IPS DF 4.7 (cell line): Measurements from ENCODE around the gene KLHL14.

Source experiments
- DNase-seq: peaks from one replicate; pipeline ENCODE4 v3.0.0-alpha.2; 2013; ENCODE audit warnings: low spot score; ENCODE audit errors: extremely low read depth

Gene KLHL14

DNA sequence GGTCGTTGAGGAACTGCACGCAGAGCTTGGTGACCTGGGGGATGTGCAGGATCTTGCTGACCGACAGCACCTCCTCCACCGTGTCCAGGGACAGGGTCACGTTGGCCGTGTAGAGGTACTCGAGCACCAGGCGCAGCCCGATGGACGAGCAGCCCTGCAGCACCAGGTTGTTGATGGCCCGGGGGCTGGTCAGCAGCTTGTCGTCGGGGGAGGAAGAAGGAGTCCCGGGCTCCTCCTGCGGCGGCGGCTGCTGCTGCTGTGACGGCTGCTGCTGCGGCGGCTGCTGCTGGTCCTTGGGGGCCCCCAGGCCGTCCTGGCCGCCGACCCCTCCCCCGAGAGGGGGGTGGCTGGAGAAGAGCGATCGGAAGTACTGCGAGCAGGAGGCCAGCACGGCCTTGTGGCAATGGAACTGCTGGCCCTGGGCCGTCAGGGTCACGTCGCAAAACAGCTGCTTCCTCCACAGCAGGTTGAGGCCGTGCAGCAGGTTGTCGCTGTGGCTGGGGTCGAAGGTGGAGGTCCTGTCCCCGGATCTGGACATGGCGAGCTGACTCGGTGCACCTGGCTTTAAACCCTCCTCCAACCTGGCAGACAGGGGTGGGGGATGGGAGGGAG, 2.7 kb downstream of the KLHL14 start:
- DNase-seq: no peak

DNA sequence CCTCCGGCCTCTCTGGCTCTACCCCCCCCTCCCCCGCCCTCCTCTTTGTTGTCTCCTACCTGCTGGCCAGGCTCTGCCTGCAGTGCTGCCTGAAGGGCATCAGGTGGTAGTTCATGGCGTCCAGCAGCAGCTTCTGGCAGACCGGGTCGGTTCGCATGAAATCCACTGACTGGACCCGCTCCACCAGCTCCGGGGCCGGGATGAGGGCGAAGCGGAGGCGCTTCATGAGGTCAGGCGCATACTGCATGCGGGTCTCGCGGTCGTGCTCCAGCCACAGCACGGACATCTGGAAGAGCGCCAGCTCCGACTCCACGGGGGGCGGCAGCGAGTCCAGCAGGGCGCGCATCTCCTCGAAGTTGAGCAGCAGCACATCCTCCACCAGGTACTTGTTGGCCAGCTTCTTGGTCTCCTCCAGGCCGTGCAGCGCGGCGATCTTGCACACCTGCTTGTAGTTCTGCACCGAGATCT, 3.2 kb downstream of the KLHL14 start:
- DNase-seq: no peak

DNA sequence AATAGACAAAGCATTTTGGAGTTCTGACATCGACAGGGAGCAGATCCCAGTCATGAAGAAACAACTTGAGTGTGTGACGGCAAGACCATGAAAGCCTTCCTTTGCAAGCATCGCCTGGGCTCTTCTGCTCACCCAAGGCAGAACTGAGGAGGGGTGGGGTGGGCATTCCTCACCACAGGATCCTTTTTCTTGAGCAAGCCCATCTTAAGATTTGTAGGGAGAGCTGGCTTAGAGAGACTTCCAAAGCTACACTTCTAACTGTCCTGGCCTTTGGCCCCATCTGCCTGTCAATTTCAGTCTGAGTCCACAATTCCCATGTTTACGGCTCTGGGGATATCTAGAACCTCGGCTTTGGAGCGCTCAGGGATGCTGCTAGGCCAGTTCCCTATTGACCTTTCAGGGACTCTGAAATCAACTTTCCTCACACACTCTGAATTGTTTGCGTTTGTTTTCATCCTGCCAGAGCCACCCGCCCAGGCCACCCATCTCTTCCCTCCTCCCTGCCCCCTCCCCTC, 3.7 kb downstream of the KLHL14 start:
- no peak for DNase-seq

DNA sequence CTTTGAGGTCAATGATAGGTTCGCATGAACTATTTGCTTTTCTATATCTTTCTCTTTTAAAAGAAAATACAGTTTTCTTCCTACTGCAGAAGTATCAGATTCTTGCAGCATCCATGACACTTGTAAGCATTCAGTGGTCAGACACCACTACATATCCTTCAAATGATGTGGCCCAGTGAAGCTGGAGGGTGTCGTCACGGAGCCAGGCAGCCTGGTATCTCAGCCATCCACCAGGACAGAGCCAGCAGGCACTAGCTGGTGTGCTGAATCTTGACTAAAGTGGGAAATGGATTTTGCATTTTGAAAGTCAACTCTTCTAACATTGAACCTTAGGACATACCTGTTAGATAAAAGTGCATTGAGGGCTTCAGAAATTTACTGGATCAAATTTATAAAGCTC, 5.4 kb downstream of the KLHL14 start:
- no peak for DNase-seq

DNA sequence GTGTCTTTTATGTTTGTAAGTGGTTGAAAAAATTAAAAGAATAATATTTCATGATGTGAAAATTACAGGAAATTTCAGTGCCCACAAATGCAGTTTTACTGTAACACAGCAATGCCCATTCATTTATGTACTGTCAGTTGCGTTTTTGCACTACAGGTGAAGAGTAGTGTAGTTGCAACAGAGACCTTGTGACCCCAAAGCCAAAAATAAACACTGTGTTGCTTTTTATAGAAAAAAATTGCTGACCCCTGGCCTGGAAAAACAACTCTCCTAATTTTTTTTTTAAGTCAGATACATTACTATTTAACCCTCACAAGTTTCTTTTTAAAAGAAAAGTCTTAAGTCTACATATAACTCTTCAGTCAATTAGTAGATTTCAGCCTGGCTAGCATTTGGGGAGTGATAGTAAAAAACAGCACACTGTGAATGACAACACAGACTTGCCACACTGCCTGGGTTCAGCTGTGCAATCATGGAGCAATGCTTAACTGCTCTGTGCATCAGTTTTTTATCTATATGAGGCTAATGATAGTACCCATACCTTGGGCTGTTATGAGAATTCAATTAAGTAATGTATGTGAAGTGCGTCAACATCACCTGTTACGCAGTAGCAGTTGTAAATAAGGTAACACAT, 8.1 kb downstream of the KLHL14 start:
- DNase-seq: no peak

DNA sequence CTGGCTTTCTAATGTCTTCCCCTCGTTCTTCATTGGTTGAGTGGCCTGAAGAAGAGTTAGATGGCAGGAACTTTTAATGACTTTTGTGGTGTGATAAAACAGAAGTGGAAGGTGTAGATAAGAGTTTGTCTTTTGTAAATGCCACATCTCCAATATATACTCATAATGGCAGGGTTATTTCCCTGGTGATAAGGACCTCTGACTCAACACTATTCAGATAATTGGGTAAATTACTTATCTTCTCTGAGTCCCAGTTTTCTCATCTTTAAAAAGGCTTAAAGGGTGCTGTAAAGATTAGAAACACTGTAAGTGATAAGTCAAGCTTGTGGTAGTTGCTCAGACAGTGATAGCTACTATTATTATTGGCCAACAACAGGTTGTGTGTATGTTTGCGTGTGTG, 9.5 kb downstream of the KLHL14 start:
- DNase-seq: no peak

DNA sequence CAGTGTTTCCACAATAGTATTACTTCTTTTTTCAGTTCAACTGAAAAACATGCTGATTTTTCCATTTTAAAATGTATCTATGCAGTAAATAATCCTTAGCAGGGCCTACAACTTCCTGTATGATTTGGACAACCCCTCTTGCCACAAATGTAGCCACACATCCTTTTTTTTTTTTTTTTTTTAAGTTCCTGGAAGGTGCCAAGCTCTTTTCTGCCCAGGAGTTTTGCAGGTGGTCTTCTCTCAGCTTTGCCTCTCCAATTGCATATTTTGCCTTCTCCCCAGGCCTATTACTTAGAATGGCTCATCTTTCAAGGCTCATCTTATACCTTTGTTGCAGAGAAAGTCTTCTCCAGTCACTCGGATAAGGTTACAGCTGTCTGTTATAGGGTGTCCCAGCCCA, 11.6 kb downstream of the KLHL14 start:
- DNase-seq: no peak

DNA sequence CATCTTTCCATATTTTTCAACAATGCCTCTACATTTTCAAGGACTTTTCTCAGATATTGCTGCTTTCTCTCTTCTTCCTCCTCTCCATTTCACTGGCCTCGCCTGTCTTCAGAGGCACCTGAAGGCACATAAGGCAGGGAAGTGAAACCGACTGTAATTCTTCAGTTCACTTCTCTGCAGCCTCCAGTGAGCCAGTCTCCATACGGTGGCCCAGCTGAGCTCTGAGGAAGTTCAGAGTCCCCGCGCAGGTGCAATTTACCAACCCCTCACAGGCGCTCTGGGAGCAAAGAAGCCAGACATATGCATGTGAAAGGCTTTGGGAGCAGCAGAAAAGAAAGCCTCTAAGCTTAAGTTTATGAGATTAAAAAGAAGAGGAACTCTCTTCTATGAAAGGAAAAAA, 12.4 kb downstream of the KLHL14 start:
- DNase-seq: no peak

DNA sequence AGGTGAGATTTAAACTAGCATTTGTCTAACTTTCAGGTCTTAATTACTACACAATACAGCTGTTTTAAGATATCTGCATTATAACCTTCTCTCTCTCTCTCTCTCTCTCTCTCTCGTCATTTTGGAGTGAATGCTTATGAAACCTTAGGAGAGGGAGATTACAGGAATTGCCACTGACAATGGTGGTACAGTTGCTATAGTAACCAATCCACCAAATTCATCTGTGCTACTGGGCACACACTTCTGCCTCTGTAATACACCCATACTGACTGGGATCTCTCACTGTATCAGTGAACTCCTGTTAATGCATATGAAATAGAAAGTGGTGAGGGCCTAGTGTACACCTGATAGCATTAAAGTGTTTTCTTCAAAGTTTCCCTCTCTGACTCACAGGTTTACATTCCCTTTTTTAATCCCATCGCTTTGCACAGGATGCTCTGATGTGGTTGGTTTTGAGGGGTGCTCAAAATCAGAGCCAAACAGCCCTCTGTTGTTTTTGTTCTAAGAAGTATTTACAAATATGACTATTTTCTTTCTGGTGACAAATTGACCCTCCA, 13.1 kb downstream of the KLHL14 start:
- no peak for DNase-seq

DNA sequence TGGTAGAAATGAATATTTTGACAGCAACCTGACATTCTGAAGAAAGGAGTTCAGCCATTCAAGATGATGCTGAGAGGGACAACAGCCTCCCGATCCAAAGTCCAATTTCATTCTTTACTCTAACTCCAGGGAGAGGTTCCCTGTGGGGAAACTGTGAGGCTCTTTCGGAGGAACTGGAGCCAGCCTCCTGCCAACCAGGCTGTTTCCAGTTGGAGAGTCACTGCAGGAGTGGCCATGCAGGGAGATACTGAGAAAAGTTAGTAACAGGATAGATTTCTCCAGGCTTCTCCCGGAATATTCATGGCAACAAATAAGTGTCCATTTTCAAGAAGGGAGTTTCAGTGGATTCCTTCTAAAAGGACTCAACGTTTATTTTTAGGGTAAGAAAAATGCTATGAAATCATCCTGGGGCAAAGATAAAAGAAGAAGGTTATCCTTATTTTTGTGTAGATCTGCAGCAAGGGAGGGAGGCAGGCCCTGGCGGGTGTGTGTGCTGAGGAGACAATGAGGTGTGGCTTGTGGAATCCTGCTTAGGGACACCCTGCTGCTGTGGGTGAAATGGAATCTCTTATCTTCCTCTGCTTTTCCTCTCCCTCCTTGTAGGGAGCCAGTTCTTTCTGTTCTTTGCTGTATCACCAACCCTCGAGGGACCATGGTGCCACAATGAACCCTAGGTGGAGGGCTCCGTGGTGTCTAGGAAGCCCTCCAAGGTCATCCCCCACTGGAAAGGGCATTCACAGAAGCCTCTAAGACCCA, 18.1 kb downstream of the KLHL14 start:
- DNase-seq: no peak

DNA sequence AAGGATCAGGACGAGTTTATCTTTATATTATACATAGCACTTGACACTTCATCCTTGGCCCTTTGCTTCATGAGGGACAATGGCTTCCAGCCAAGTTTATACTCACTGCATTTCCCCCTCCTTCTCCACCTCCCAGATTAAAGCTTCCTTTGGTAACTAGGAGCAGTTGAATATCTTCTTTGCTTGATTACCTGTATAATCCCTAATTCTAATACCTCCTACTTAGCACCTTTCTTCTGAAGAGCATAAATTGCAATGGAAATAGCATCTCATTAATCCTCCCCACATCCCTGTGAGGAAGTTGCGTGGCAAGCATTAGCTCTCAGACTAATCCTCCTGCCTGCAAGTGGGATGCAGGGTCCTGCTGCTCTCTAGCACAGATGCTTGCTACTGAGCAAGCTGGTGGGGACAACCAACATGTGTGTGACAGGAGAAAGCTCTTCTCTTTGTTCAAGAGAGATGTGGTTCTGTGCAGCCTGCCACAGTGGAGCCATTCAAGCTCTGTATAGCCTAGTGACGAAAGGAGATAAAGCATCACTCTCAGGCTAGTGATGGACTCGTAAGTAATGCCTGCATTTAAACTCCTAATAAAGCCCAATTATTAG, 19.1 kb downstream of the KLHL14 start:
- no peak for DNase-seq

DNA sequence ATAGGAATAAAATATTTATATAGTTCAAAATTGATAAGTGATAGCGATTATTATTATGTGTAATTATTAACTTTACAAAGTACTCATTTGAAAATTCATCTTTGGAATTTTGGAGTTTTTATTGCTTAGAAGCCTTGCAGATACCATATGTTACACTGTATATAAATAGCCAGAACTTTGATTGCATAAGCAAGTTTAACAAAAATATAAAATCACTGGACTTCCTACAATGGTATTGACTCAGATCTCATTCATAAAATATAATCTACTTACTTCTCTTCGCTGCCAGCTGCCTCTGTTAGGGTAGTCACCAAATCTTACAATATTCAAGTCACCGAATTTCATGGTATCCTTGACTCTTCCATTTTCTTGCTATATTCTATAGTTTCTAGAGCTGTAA, 22.5 kb downstream of the KLHL14 start:
- DNase-seq: no peak

DNA sequence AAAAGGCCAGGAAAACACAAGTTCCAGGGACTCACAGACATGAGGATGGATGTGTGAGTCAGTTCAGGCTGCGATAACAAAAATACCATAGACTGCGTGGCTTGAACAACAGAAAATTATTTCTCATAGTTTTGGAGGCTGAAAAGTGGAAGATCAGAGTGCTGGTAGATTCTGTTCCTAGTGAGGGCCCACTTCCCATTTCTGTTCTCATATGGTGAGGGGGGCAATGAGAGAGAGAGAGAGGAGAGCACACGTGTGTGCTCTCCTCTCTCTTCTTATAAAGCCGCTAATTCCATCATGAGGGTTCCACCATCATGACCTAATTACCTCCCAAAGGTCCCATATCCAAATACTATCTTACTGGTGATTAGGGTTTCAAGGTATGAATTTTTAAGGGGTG, 23.0 kb downstream of the KLHL14 start:
- no peak for DNase-seq

DNA sequence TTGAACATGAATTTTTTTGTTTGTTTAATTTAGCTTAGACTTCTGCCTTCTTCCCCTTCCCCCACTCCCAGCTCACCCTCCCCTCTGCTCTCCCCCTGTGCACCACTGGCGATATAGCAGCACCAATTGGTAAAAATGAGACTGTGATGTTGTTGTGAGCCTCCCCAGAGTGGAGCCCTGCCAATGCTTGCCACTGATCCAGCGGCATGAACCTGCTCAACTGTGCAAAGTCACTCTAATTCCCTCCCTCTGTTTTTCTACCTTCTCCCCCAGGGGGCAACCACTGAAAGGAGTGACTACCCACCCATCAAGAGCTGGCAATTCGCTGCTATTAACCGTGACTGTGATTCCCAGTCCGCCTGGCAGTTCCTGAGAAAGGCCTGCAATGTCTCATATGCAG, 30.2 kb downstream of the KLHL14 start:
- no peak for DNase-seq

DNA sequence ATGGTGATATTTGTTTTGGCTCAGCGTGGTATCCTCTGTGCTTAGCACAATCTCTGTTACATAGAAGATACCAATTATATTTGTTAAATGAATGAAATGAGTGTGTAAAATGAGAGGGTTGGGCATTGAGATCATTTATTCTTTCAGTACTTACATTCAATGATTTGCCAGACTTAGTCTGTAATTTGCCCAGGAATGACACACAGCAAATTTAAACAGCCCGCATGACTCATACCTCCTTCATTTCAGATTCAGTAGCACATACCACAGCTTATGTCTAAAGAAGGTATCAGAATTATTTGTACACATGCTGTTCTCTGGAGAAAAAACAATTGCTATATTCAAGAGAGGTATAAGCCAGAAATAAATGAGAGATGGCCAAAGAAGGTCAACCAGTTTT, 37.0 kb downstream of the KLHL14 start:
- no peak for DNase-seq

DNA sequence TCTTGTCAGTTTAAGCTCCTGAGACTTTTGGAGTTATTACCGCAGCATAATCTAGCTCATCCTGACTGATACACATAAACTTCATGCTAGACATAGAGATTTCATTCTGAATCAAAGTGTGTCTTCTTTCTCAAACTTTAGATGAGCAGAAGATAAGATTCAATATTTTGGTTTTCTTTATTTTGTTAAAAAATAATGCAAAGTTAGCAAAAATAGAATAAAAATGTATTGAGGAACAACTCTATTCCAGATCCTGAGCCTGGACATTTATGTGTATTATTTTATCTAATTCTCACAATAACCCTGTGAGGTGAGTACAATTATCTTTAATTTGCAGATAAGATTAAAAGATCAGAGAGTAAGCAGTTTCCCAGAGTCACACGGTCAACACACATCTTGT, 38.4 kb downstream of the KLHL14 start:
- DNase-seq: no peak

DNA sequence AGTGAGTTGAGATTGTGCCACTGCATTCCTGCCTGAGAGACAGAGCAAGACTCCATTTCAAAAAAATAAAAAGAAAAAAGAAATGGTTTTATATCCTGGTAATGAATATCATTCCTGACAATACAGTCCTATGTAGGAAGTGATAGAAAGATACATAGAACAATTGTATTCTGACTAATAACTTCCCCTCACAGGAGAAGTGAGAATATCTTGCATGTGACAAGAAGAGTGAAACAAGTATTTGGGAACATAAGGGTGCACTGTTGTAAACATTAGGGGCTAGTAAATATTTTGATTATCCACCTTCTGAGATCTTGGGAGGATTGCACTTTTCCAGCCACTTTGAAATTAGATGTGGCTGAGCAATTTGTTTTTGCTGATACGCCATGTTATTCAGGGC, 40.7 kb downstream of the KLHL14 start:
- no peak for DNase-seq

DNA sequence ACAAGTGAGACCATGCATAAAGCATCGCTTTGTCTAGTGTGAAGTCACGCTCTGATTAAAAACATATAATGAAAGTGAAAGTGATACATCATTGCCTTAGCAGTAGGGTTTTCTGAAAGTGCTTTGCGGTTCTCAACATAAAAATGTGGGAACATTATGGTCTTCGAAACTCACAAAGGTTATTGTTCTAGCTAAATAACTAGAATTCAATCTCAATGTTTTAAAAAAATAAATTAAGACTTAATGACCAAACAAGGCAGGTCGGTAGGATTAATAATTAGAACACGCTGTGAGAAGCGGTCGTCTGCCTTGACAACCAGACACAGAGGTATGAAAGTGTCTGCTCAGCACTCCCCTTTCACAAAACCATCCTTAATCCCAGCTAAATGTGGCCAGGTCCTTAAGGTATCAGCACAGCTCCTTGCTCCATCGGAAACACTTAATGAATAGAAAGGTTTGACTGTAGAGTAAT, 42.2 kb downstream of the KLHL14 start:
- DNase-seq: no peak

DNA sequence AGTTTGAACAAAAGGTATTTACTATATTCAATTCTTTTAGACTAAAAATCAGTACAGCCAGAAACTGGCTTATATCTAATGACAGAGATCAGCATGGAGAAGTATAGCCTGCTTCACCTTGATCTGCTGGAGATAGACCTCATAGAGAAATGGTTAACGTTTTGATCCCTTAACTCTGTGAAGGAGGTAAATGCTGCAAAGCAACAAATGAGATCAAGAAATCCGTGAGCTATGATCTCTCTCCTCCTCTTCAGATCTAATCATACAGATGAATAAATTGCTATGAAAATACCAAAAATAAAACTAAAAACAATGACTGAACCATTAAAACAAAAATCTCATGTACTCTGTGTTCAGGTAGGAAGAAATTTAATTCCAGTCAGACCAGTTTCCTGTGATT, 42.8 kb downstream of the KLHL14 start:
- no peak for DNase-seq

DNA sequence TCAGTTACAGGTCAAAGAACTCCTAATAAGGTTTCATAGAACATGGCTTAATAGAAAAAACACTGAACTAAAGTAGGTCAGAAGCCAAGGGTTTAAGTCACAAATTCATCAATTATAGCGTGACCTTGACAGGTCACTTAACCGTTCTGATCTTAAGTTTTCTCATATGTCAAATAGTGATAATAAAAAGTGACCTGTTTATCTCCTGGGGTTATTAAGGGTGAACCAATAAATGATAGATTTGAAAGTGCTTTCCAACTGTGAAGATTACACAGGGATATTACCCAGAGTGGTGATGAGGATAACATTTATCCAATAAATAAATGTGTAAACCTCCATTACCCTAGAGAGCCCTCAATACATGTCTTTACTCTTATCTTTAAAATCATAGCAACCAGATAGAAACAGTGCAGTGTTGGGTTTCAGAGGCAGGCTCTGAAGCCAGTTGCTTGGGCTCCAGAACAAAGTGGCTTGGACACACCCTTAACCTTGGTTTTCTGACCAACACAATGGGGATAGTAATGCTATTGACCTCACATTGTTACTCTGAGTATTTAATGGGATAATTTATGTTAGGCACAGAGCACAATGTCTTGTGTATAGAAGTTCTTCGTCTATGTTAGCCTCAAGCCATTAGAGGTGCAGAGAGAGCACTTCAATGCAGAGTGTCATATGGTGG, 48.6 kb downstream of the KLHL14 start:
- DNase-seq: no peak

DNA sequence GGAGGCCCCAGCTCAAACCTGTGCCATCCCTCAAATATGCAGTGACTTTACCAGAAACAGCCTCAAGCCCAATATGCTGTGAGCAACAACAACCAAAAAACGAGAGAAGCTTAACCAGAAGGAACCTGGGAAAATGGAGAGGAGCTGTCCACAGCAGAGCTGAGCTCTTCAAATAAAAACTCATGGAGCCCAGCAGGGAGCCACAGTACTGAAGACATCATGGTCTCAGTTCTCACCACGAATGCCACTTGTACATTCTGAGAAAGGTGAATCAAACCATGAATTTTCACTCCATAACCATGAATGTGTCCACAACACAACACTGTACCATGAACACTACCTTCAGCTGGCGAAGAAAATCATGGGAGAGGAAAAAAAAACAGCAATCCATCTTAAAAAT, 50.5 kb downstream of the KLHL14 start:
- no peak for DNase-seq
